Mesendoderm (in vitro differentiated cells): Measurements from ENCODE around the gene GARIN1A.
"Not testable (repeated sequence)": the region's sequence is repeated elsewhere in the genome, so short reads cannot be mapped to it uniquely, and the experiment has no call there.

Experiments
- DNase-seq: peaks from one replicate; pipeline ENCODE4 v3.0.0; 2013
- H2AK5ac ChIP-seq: 2 replicates; pipeline ENCODE4 v1.6.1; 2013; ENCODE audit warnings: low read length, inconsistent platforms
- H2BK120ac ChIP-seq: 2 replicates; pipeline ENCODE4 v1.6.1; 2013; ENCODE audit warnings: low read depth, mild to moderate bottlenecking, low read length, moderate library complexity, mixed read lengths
- H2BK15ac ChIP-seq: replicated peaks from 2 replicates; pipeline ENCODE4 v1.6.1; 2013; ENCODE audit warnings: low read depth, mild to moderate bottlenecking, moderate library complexity
- H2BK5ac ChIP-seq: 2 replicates; pipeline ENCODE4 v1.6.1; 2013; ENCODE audit warnings: low read length, inconsistent platforms
- H3K18ac ChIP-seq: 2 replicates; pipeline ENCODE4 v1.6.1; 2013; ENCODE audit warnings: mild to moderate bottlenecking, low read length, mixed read lengths
- H3K23ac ChIP-seq: one replicate; pipeline ENCODE4 v1.6.1; 2013; ENCODE audit warnings: low read length
- H3K27ac ChIP-seq: 2 replicates; pipeline ENCODE4 v1.5.1; 2013; ENCODE audit warnings: low read depth, mild to moderate bottlenecking, inconsistent platforms, low read length, moderate library complexity
- H3K27me3 ChIP-seq: 2 replicates; pipeline ENCODE4 v1.6.1; 2013; ENCODE audit warnings: low read length, control low read depth, mild to moderate bottlenecking, inconsistent platforms; ENCODE audit not compliant: insufficient read depth, poor library complexity
- H3K36me3 ChIP-seq: 2 replicates; pipeline ENCODE4 v1.6.1; 2013; ENCODE audit warnings: low read length, inconsistent platforms; ENCODE audit not compliant: control insufficient read depth, insufficient read depth
- H3K4ac ChIP-seq: one replicate; pipeline ENCODE4 v1.6.1; 2013; ENCODE audit warnings: low read depth, mild to moderate bottlenecking, low read length, moderate library complexity
- H3K4me1 ChIP-seq: 2 replicates; pipeline ENCODE4 v1.6.1; 2013; ENCODE audit warnings: low read depth, low read length, inconsistent platforms; ENCODE audit not compliant: control insufficient read depth
- H3K4me2 ChIP-seq: 2 replicates; pipeline ENCODE4 v1.6.1; 2013; ENCODE audit warnings: low read length
- H3K4me3 ChIP-seq: 2 replicates; pipeline ENCODE4 v1.5.1; 2013; ENCODE audit warnings: mild to moderate bottlenecking, low read length
- H3K56ac ChIP-seq: one replicate; pipeline ENCODE4 v1.6.1; 2013; ENCODE audit warnings: low read length
- H3K79me1 ChIP-seq: 2 replicates; pipeline ENCODE4 v1.6.1; 2013; ENCODE audit warnings: low read length, inconsistent platforms
- H3K79me2 ChIP-seq: 2 replicates; pipeline ENCODE4 v1.6.1; 2013; ENCODE audit warnings: mild to moderate bottlenecking, low read length; ENCODE audit not compliant: control insufficient read depth, insufficient read depth
- H3K9ac ChIP-seq: 2 replicates; pipeline ENCODE4 v1.6.1; 2013; ENCODE audit warnings: low read length, inconsistent platforms
- H4K5ac ChIP-seq: one replicate; pipeline ENCODE4 v1.6.1; 2013; ENCODE audit warnings: low read length
- H4K8ac ChIP-seq: one replicate; pipeline ENCODE4 v1.6.1; 2013; ENCODE audit warnings: low read depth, mild to moderate bottlenecking, control low read depth, low read length, moderate library complexity
- WGBS: extraction: QIAGEN DNeasy Blood & Tissue Kit; methylation state at CpG from one replicate; pipeline ENCODE4 v1.1.7; 2013; ENCODE audit warnings: low lambda C conversion rate, missing lambda C conversion rate; ENCODE audit not compliant: insufficient coverage; ENCODE audit errors: extremely low coverage; 5-methylcytosine and 5-hydroxymethylcytosine counted together

Gene GARIN1A

DNA sequence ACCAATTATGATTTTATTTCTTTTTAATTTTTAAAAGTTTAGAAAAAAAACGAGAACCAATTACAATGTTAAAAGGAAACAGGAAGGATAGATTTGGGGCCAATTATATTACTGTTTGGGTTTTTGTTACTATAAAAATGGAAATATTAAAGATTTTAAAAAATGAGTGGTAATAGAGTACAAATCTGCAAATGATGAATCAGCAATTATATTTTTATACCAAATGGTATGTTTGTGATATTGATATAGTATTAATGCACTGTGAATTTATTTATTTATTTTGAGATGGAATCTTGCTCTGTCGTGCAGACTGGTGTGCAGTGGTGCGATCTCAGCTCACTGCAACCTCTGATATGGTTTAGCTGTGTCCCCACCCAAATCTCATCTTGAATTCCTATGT lies 11.5 kb upstream of the GARIN1A start:
- Histone ChIP-seq H3K79me1 (no peaks in the 10 kb centered on the region), H3K4me2 (no peak overlapping the region), H3K36me3 (no peaks in the 10 kb centered on the region), H3K9ac (no peak overlapping the region), H2AK5ac (no peak overlapping the region), H3K4me1 (no peaks in the 10 kb centered on the region), H3K56ac (no peak overlapping the region), H3K4me3 (no peak overlapping the region), H2BK15ac (no peak overlapping the region), H3K27ac (no peak overlapping the region), H2BK120ac (no peak overlapping the region), H3K23ac (no peak overlapping the region), H4K5ac (no peak overlapping the region), H3K27me3 (no peaks in the 10 kb centered on the region), H2BK5ac (no peak overlapping the region), H4K8ac (no peak overlapping the region), H3K79me2 (no peaks in the 10 kb centered on the region), H3K18ac (no peak overlapping the region), H3K4ac (no peak overlapping the region)
- DNase-seq = no peak
- WGBS = 100% methylated on average over 1 of the region's 3 CpGs

DNA sequence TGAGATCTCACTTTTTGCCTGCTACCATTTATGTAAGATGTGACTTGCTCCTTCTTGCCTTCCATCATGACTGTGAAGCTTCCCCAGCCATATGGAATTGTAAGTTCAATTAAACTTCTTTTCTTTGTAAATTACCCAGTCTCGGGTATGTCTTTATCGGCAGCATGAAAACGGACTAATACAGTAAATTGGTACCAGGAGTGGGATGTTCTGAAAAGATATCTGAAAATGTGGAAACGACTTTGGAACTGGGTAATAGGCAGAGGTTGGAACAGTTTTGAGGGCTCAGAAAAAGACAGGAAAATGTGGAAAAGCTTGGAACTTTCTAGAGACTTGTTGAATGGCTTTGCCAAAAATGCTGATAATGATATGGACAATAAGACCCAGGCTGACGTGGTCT lies 10.6 kb upstream of the GARIN1A start:
- H3K56ac ChIP-seq = no peak overlapping the region
- H2AK5ac ChIP-seq = no peak overlapping the region
- H3K79me1 ChIP-seq = no peaks in the 10 kb centered on the region
- no peak overlapping the region for H3K27ac ChIP-seq
- H3K4ac ChIP-seq = no peak overlapping the region
- H3K4me2 ChIP-seq = no peak overlapping the region
- H3K27me3 ChIP-seq = no peaks in the 10 kb centered on the region
- no peak overlapping the region for H2BK5ac ChIP-seq
- no peak overlapping the region for H2BK15ac ChIP-seq
- H4K5ac ChIP-seq = no peak overlapping the region
- no peaks in the 10 kb centered on the region for H3K79me2 ChIP-seq
- H3K9ac ChIP-seq = no peak overlapping the region
- no peaks in the 10 kb centered on the region for H3K4me1 ChIP-seq
- H3K23ac ChIP-seq = no peak overlapping the region
- H3K36me3 ChIP-seq = no peaks in the 10 kb centered on the region
- no peak overlapping the region for H3K4me3 ChIP-seq
- no peak overlapping the region for H4K8ac ChIP-seq
- DNase-seq = no peak
- WGBS = no CpG with 5 or more reads among the region's 5 CpGs
- no peak overlapping the region for H3K18ac ChIP-seq
- H2BK120ac ChIP-seq = no peak overlapping the region

GRCh38 chr7:128662091-128662490 lies 10.0 kb upstream of the GARIN1A start:
- Histone ChIP-seq H3K79me1 (no peaks in the 10 kb centered on the region), H3K4me3 (no peak overlapping the region), H2AK5ac (no peak overlapping the region), H3K4me2 (no peak overlapping the region), H3K4ac (no peak overlapping the region), H4K5ac (no peak overlapping the region), H2BK15ac (no peak overlapping the region), H3K56ac (no peak overlapping the region), H2BK5ac (no peak overlapping the region), H2BK120ac (no peak overlapping the region), H3K4me1 (no peaks in the 10 kb centered on the region), H3K18ac (no peak overlapping the region), H3K36me3 (no peaks in the 10 kb centered on the region), H3K27me3 (no peaks in the 10 kb centered on the region), H3K79me2 (no peaks in the 10 kb centered on the region), H3K9ac (no peak overlapping the region), H3K23ac (no peak overlapping the region), H3K27ac (no peak overlapping the region), H4K8ac (no peak overlapping the region)
- WGBS = no CpG with 5 or more reads among the region's 3 CpGs
- no peak for DNase-seq

DNA sequence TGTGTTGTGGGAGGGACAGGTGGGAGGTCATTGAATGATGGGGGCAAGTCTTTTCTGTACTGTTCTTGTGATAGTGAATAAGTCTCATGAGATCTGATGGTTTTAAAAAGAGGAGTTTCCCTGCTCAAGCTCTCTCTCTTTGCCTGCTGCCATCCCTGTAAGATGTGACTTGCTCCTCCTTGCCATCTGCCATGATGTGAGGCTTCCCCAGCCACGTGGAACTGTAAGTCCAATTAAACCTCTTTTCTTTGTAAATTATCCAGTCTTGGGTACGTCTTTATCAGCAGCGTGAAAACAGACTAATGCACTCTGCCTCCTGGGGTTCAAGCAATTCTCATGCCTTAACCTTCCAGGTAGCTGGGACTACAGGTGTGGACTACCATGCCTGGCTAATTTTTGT lies 8.9 kb upstream of the GARIN1A start:
- H3K23ac ChIP-seq, H2BK120ac ChIP-seq, H3K4ac ChIP-seq, H3K36me3 ChIP-seq, H3K79me2 ChIP-seq, H3K27me3 ChIP-seq, DNase-seq, H2BK5ac ChIP-seq, H3K18ac ChIP-seq, H4K5ac ChIP-seq, H2AK5ac ChIP-seq, H3K4me3 ChIP-seq, H3K79me1 ChIP-seq, H3K4me2 ChIP-seq, H2BK15ac ChIP-seq, H4K8ac ChIP-seq, H3K4me1 ChIP-seq, H3K27ac ChIP-seq, H3K9ac ChIP-seq, H3K56ac ChIP-seq: not testable (repeated sequence)
- WGBS = no CpG with 5 or more reads among the region's 3 CpGs

- H3K27me3 ChIP-seq = no peaks in the 10 kb centered on the region
- no peak overlapping the region for H2BK5ac ChIP-seq
- no peak overlapping the region for H4K5ac ChIP-seq
- no peak overlapping the region for H2BK15ac ChIP-seq
- H3K4me3 ChIP-seq = no peak overlapping the region
- no peak overlapping the region for H3K9ac ChIP-seq
- H3K79me1 ChIP-seq = no peaks in the 10 kb centered on the region
- H3K4ac ChIP-seq = no peak overlapping the region
- H3K18ac ChIP-seq = no peak overlapping the region
- no peaks in the 10 kb centered on the region for H3K79me2 ChIP-seq
- DNase-seq = no peak
- no CpG with 5 or more reads among the region's 1 CpG for WGBS
- H3K4me2 ChIP-seq = no peak overlapping the region
- H2AK5ac ChIP-seq = no peak overlapping the region
- H3K27ac ChIP-seq = no peak overlapping the region
- H3K23ac ChIP-seq = no peak overlapping the region
- H2BK120ac ChIP-seq = no peak overlapping the region
- no peak overlapping the region for H4K8ac ChIP-seq
- H3K36me3 ChIP-seq = no peaks in the 10 kb centered on the region
- no peak overlapping the region for H3K56ac ChIP-seq
- no peaks in the 10 kb centered on the region for H3K4me1 ChIP-seq
Measured at GRCh38 chr7:128665057-128665456, 7.0 kb upstream of the GARIN1A start.

DNA sequence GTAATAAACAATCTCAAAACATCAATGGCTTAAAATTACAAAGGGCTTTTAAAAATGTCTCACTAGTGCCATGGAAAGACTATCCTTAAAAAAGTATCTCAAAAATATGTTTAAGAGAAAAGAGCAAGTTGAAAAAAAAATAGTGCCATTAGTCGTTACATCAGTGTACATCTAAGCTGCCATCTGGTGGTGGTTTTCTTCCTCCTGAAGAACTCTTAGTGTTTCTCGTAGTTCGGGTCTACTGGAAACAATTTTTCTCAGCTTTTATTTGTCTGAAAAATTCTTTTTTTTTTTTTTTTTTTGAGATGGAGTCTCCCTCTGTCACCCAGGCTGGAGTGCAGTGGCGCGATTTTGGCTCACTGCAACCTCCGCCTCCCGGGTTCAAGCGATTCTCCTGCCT lies 5.9 kb upstream of the GARIN1A start:
- no peak for DNase-seq
- no peaks in the 10 kb centered on the region for H3K36me3 ChIP-seq
- no peaks in the 10 kb centered on the region for H3K27me3 ChIP-seq
- H4K8ac ChIP-seq = no peak overlapping the region
- H3K4me3 ChIP-seq = no peak overlapping the region
- H2BK120ac ChIP-seq = no peak overlapping the region
- no peak overlapping the region for H3K4me2 ChIP-seq
- no peak overlapping the region for H3K4ac ChIP-seq
- no peak overlapping the region for H3K18ac ChIP-seq
- no peak overlapping the region for H4K5ac ChIP-seq
- H3K23ac ChIP-seq = no peak overlapping the region
- H2BK15ac ChIP-seq = no peak overlapping the region
- H3K79me1 ChIP-seq = no peaks in the 10 kb centered on the region
- H3K79me2 ChIP-seq = no peaks in the 10 kb centered on the region
- no peak overlapping the region for H3K56ac ChIP-seq
- no peak overlapping the region for H2BK5ac ChIP-seq
- H3K9ac ChIP-seq = no peak overlapping the region
- no CpG with 5 or more reads among the region's 8 CpGs for WGBS
- no peak overlapping the region for H2AK5ac ChIP-seq
- H3K27ac ChIP-seq = no peak overlapping the region
- H3K4me1 ChIP-seq = no peaks in the 10 kb centered on the region
